AG08396 (cell line): ENCODE measurements around the gene PPARA.
A peak's percentile ranks its signal among the peaks of the same experiment; 100 is the strongest.

Experiments
- DNase-seq: peaks from one replicate; pipeline ENCODE4 v3.0.0; 2012; ENCODE audit warnings: low spot score, mixed read lengths

PPARA gene

DNA sequence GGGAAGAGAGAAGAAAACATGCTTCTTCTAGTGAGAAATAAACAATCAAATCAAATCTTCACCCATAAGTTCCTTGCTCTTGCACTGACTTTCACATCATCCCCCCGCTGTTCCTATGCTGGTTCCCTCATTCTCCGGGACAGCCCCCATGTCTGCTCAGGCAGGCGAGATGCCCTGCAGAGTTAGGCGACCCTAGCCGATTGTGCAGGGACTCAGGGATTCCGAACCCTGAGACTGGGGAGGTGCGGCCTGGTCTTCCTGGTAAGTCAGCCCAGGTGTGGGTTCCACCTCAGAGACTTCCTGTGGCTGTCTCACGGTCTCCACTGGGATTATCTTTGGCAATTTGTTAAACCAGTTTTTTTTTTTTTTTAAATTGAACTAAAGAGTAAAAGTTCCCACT, 124.1 kb downstream of the PPARA start:
- DNase-seq = no peak

DNA sequence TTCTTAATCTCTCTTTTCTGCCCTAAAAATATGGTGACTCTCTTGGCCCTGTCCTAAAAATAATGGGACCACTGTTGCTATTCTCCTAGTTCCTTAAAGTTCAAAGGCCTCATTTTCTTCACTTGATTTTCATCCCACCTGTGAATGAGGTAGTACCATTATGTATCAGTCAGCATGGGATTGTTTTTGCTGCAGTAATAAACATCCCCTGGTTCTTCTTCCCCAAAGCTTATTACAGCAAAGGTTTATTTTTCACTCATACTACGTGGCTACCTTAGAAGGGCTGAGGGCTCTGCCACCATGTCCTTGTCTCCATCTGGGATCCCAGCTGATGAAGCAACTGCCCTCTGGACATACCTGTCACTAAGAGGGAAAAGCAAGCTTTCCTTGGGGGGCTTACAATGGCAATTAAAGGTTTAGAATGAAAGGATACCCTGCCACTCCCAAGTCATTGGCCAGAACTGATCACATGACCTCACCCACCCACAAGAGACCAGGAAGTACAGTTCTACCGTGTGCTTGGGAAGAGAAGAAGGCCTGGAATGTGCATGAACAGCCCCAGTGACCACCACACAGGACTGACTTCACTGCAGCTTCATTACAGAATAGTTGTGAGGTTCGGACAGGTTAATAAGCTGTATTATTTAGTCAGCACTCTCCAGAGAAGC, 125.3 kb downstream of the PPARA start:
- peak; percentile 35 for DNase-seq

DNA sequence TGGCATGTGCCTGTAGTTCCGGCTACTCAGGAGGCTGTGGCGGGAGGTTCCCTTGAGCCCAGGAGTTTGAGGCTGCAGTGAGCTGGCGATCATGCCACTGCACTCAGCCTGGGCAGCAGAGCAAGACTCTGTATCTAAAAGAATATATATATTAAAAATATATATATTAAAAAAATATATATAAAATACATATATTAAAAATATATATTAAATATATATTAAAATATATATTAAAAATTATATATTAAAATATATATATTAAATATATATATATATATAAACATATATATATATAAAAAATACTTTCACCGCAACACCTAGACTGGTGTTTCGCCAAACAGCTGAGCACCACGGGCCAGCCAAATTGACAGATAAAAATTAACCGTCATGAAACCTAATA, 126.2 kb downstream of the PPARA start:
- no peak for DNase-seq

DNA sequence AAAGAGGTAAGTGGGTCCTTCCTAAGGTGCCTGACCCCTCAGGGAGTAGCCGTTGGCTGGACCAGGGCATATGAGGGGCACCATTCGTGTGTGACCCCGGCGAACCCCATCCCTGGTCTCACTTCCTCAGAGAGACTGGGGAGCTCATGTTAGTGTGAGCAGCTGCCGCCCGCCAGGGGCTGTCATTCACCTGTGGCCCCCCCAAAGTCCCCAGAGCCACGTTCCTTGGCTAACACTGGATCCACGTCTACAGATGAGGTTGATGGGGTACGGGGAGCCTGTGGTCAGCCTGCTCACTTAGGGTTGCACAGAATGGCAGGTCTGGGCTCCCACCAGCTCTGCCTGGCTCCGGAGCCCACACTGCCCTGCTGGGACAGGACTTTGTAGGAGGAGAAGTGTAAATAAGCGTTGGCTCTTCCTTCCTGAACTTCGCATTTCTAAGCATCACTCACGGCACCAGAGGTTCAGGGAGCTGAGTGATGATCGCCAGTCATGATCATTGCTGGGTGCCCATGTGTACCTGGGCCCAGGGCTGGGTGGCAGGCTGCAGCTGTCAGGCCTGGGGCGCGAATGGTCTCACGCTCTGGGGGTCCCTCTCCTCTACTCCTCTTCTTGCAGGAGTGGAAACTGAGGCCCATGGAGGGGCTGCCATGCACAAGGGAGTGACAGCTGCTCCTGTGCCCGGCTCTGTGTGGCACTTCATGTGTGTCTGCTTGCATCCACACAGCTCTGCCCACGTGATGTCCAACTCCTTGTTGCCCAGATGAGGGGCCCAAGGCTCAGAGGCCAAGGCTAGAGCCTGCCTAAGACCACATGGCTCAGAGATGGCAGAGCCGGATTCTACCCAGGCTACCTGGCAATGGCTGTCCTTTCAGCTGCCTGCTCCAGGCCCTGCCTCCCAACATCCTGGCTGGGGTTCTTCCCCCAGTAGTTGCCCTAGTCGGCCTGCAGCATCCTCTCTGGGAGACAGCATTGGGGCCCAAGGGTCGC, 128.6 kb downstream of the PPARA start:
- DNase-seq = no peak

DNA sequence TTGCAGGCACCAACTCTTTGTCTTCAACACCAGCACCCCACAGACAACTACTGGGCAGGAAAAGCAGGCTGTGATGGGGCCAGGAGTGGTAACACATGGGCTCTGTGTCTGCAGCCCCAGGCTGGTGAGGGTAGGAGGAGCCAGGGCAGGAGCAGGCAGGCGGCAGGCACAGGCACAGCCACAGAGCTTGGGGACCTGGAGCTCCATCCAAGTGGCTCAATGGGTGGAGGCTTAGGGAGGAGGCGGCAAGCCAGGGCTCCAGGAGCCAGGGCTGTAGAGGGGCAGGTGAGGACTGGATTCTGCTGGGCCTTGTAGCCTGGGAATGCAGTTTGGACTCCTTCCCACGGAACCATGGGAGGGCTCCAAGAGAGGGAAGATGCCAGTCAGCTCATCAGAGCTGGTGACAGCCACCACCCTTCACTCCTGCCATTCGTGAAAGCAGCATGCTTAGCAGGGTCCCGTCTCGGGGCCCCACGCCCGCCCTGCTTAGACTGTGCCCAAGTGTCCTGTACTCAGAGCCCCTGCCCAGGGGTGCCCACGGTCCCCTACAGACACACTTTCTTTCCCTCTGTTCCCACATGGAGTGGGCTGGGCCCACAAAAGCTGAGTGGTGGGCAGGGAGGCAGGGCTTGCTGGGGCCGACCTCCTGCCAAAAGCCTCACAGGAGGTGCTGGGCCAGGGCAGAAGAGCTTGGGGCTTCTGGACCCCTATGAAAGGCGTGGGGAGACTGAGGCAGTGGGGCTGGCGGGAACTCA, 129.9 kb downstream of the PPARA start:
- no peak for DNase-seq

DNA sequence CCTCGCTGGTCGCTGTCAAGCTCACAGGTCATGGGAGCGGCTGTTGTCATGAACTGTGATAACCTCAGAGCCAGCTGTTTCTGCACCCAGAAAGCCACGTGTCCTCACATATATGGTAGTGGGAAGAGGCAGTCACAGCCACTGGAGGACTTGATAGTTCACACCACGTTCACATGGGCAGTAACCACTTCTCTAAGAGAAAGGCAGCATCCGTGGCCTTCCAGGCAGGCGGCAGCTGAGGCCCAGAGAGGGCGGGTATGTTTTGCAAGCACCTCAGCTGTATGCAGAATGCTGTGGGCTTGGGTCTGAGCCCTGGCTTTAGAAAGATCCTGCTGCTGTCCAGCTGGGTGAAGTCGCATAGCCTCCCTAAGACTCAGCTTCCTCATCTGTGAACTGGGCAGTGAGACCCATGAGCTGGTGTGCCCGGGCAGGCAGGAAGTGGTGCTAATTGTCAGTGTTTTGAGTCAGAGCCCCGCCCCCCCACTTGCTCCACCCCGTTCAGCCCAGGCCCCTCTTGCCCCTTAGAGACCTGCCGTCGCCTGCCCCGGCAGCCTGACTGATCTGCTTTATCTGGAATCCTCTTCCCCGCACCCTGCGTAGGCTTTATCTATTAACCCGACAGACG, 130.8 kb downstream of the PPARA start:
- DNase-seq = no peak

DNA sequence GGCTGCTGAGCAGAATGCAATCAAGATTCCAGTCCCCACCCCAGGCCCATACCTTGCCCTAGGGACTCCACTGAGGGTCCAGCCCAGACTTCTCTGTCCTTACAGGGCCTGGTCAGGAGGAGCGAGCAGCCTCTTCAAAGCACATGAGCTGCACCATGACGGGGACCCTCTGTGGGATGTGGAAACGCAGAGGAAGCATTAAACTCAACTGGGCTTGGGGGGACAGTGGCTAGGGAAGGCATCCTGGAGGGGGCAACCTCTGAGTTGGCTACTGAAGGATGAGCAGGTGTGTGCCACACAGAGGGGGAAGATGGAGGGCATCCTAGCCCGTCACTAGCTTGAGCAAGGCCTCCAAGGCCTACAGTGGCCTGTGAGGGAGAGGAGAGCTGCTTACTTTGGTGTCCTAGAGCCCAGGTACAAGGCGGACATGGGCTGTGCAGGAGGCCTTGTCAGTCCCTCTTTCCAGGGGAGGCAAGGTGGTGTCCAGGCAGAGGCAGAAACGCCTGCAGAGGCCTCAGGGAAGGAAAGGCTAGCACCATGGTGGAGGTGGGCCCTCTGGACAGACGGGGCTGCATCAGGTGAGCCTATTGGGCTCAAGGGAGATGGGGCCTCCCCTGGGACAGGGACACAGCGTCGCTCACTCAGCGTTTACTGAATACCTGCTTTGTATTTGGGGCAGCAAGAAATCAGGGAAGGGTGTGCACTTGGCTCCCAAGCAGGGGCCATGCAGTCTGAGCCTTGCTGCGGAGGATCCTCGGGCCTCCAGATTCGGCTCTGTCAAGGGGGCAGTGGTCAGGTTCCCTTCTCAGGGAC, 131.7 kb downstream of the PPARA start:
- no peak for DNase-seq

DNA sequence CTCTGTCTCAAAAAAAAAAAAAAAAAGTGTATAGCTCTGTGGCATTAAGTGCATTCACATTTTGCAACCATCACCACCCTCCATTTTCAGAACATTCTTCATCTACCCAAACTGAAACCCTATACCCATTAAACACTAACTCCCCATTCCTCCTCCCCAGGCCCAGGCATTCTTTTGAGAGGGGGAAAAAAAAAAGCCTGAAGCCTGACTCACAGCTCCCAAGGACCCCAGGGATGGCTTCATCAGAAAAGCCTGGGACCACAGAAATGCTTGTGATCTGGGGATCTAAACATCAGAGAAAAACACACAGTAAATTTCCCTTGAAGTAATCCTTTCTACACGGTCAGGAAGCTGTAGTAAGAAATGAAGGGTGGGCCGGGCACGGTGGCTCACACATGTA, 135.7 kb downstream of the PPARA start:
- DNase-seq = no peak

DNA sequence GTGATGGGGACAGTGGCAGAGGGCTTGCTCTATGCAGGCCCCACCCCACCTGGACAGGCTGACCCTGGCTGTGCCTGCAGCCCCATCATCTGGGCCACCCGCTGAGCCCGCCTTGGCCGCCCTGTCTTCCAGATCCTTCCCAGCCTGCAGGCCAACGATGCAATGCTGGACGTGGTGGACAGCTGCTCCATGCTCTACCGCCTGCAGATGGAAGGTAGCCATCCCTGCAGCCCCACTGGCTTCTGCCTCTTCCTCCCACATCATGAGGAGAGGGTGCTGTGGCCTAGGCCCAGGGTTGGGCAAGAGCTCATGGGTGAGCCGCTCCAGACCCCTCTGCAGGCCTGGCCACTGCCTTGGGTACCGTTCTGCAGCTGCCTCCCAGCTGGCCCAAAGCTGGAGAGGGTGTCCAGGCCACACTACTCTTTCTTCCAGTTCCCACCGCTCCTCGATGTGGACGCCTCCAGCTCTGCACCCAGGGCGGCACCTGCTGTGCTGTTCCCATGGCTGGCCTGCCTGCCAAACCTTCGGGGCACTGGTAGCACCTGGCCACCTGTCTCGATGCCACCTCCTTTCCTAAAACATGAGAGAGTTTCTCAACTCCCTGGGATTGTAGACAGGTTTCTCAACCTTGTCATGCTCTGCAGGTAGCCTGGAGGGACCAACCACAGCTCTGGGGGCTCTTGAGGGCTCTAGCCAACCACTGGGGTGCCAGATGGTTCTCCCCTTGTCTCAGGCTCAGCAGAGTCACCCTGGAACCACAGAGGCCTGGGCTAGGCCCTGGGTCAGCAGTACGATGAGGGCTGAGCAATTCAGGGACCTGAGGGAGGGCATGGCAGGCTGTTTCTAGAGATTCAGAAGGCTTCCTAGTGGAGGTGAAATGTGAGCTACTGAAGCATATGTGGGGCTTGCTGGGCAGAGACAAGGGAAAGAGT, 136.9 kb downstream of the PPARA start:
- DNase-seq = no peak

DNA sequence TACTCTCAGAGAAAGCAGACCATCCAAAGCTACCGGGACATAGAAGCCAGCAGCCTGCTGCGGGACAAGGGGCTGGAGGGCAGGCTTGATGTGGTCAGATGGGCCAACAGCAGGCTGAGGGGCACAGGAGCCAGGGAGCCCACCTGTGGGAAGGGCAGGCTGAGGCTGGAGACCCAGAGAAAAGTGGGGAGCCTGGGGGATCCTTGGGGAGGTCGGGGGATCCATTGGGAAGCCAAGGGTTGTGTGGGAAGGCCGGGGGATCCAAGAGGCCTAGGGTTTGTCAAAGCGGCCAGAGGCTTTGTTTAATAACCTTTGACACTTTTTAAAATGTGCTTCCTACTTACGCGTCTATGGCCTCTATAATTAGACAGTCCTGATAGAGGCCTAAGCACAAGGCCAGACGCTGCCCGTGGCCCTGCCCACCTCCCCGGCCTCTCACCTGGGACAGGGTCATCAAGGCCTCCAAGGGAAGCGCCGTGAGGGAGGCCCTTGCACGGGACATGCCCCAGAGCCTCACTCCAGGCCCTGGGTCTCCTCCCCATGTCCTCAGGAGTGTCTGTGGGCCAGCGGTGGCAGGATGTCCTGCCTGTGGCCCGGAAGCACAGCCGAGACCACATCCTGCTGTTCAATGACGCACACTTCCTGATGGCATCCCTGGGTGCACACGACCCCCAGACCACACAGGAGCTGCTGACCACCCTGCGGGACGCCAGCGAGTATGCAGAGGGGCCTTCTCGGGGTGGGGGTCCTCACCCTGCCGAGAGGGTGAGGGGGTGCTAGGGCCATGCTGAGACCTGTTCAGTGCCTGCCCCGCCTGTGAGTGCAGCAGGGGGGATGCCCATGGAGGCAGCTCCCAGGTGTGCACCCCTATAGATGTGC, 137.8 kb downstream of the PPARA start:
- no peak for DNase-seq

DNA sequence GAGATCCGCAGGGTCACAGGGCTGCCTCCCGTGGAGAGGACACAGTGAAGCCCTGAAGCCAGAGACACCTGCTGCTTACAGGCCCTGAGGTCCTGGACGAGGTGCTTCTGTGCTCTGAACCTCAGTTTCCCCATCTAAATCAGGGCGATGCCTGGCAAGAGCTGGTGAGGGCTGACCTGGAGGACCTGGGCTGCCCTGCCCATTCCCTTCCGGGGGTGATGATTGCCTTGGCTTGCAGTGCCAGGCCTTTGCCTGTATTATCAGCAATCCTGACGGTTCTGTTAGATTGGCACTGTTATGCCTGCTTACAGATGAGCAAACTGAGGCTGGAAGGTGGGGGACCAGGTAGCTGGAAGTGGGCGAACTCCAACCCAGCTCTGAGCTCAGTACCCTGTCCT, 138.5 kb downstream of the PPARA start:
- no peak for DNase-seq

DNA sequence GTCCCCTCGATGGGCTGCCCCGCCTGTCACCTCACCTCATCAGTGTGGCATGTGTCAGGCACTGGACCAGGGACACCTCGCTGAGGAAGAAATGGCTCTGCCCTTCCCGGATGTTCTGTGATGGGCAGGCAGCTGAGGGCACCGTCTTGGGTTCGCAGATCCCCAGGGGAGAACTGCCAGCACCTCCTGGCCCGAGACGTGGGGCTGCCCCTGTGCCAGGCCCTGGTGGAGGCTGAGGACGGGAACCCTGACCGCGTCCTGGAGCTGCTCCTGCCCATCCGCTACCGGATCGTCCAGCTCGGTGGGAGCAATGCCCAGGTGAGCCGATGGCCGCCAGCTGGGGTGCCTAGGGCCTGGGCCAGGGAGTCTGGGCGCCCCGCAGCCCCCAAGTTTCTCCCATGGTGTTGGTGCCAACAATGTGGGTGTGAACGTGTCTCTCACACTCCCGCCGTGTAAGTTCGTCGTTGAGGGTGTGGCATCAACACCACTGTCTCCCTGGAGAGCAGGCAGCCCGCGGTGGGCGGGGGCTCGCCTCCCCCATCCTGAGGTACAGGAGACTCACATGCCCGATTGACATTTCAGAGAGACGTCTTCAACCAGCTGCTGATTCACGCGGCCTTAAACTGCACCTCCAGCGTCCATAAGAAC, 139.0 kb downstream of the PPARA start:
- DNase-seq = no peak

DNA sequence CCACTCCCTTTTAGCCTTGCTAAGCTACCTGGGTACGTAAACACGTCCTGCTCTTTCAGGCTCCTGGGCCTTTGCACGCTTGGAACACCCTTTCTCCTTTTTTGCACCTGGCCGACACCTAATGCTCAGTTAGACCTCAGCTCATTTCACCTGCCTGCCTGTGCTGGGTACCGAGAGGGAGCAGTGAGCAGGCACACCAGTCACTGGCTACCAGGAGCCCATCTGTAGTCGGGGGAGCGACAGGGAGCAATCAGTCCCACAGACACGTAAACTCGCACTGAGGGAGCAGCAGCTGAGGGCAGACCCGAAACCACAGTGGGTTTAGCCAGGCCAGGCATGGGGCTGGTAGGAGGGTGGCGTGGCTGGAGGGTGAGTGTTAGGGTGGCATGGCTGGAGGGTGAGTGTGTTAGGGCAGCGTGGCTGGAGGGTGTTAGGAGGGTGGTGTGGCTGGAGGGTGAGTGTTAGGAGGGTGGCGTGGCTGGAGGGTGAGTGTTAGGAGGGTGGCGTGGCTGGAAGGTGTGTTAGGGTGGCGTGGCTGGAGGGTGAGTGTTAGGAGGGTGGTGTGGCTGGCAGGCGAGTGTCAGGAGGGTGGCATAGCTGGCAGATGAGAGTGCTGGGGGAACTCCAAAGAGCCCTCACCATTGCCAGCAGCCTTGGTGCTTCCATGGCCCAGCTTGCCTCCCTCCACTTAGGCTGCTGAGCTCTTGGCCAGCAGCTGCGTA, 140.0 kb downstream of the PPARA start:
- no peak for DNase-seq

DNA sequence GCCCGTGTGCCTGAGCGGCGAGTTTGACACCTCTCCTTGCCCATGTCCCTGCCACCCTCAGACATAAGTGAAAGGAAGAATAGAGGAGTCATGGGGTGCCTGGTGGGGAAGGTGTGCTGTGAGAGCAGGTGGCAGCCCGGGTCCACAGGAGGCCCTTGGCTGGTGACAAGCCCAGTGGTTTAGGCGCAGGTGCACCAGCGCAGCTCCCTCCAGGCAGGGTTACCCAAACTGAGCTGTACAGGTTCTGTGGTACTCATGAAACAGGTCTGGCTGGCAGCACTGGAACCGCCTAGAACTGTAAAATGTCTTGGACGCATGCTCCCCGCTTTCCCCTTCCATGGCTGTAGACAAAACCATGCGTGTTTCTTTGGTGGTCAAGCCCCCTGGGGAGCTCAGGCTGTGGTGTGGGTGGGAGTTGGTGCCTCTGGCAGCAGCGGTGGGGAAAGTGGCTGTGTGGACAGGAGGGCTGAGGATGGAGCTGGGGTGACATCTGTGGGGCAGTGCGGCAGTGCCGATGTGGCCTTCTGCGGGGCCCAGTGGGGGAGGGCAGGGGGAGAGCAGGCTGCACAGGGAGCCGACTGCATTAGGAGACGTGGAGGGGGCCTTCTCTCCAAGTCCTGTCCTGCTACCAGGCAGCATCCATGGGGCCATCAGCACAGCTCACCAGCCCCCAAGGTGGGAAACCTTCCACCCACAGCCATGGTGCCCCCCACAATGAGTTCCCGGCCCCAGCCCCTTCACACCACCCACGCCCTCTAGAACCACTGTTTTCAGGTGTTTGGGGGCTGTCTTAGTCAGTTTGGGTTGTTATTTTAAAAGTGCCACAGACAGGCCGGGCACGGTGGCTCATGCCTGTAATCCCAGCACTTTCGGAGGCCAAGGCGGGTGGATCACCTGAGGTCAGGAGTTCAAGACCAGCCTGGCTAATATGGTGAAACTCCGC, 140.8 kb downstream of the PPARA start:
- DNase-seq = no peak

DNA sequence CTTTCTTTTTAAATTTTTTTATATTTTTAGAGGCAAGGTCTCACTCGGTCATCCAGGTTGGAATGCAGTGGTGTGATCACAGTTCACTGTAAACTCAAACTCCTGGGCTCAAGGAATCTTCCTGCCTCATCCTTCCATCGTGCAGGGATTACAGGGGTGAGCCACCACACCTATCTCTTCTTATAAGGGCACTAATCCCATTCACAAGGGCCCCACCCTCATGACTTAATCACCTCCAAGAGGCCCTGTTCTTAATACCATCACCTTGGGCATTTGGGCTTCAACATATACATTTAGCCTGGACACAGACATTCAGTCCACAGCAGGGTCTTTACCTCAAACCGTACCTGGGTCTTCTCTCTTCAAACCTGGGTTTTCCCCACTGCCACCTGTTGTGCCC, 141.8 kb downstream of the PPARA start:
- no peak for DNase-seq

DNA sequence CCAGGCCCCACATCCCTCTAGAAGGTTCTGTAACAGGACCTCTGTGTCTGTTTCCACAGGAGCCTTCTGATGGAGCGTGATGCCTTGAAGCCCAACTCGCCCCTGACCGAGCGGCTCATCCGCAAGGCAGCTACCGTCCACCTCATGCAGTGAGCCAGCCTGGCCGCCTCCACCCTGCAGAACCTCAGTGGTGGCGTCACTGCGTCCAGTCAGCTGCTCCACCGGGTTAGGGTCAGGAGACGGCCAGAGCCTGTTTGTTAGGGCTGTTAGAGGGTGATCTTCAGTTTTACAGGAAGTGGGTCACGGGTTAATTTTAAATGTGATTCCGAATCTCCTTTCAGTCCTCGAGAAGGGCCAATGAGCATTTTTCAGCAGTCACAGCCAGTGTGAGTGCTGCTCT, 142.4 kb downstream of the PPARA start:
- DNase-seq = no peak
